Suprapubic skin (tissue), 4 donors: ENCODE data around the gene POLR3H. TPM values are rescaled to one million over a fixed set of nuclear protein-coding genes. Genes with fewer than 3 reads are reported as not detected.
"Not testable (repeated sequence)": the region's sequence is repeated elsewhere in the genome, so short reads cannot be mapped to it uniquely, and the experiment has no call there.

ENCODE experiments used
- DNase-seq, 2 donors: peaks; one replicate each; pipeline ENCODE4 v3.0.0-alpha.2; 2019; ENCODE audit warnings: low spot score in 2 of 2
- H3K27ac ChIP-seq: fragments of 200-600 bp; sonication (generic); one replicate; pipeline ENCODE4 v1.5.1; 2019
- H3K27me3 ChIP-seq: fragments of 200-600 bp; sonication (generic); one replicate; pipeline ENCODE4 v1.5.1; 2019
- H3K36me3 ChIP-seq: fragments of 200-600 bp; sonication (generic); one replicate; pipeline ENCODE4 v1.5.1; 2019
- H3K4me1 ChIP-seq: fragments of 200-600 bp; sonication (generic); one replicate; pipeline ENCODE4 v1.5.1; 2019
- H3K4me3 ChIP-seq: fragments of 200-600 bp; sonication (generic); one replicate; pipeline ENCODE4 v1.5.1; 2019; ENCODE audit warnings: mild to moderate bottlenecking
- H3K9me3 ChIP-seq: fragments of 200-600 bp; sonication (generic); one replicate; pipeline ENCODE4 v1.5.1; 2019
- EP300 ChIP-seq: sonication (generic); formaldehyde crosslinking; IDR thresholded peaks from one replicate; pipeline ENCODE4 v1.6.1; 2017; ENCODE audit warnings: antibody characterized with exemption
- POLR2A ChIP-seq, 2 donors: fragments of 450-650 bp; IDR thresholded peaks; one replicate each; pipeline ENCODE4 v1.6.1; 2017; ENCODE audit warnings: antibody characterized with exemption in 2 of 2, mild to moderate bottlenecking in 2 of 2, moderate library complexity in 2 of 2
- POLR2AphosphoS5 ChIP-seq, 3 donors: sonication (generic); formaldehyde crosslinking; IDR thresholded peaks; one replicate each; pipeline ENCODE4 v1.6.1; 2017; ENCODE audit warnings: antibody characterized with exemption in 3 of 3
- WGBS: methylation state at CpG from one replicate; pipeline ENCODE4 v1.1.5; 2018; 5-methylcytosine and 5-hydroxymethylcytosine counted together
- total RNA-seq, 4 donors: library from RNA; depleted of rRNA; stranded (reverse); fragments of >200 nt; gene quantifications; one replicate each; pipeline ENCODE4 v1.1.0, GENCODE V29; 2016
- TF ChIP-seq, protein P1 (sequence below), 2 donors: fragments of 200-600 bp in 1 of 2; fragments of 450-650 bp in 1 of 2; sonication (generic) in 1 of 2; IDR thresholded peaks; one replicate each; pipeline ENCODE4 v1.5.1; 2016 to 2019; ENCODE audit warnings: antibody characterized with exemption in 2 of 2, mild to moderate bottlenecking in 1 of 2, moderate library complexity in 1 of 2

POLR3H gene
- total RNA-seq = 10 to 100 TPM; 18.5 to 32.7 (median 23.5) TPM

GRCh38 chr22:41543854-41544670 is at the start of gene POLR3H:
POLR3H (minus strand) TSS chr22:41544470; CDS start chr22:41544101, 369 bp downstream.
- Histone ChIP-seq H3K27me3 (no peaks in the 10 kb centered on the region), H3K27ac (peak within 1 kb of the TSS; percentile 92), H3K4me3 (peak within 1 kb of the TSS; percentile 83), H3K9me3 (no peaks in the 10 kb centered on the region), H3K4me1 (peaks cover 25% of the 10 kb centered on the region), H3K36me3 (peaks cover 9% of the 10 kb centered on the region)
- WGBS = 0% methylated on average over 17 of the region's 80 CpGs
- DNase-seq = peak; percentile 98 to 99
- TF ChIP-seq, protein P1, sequence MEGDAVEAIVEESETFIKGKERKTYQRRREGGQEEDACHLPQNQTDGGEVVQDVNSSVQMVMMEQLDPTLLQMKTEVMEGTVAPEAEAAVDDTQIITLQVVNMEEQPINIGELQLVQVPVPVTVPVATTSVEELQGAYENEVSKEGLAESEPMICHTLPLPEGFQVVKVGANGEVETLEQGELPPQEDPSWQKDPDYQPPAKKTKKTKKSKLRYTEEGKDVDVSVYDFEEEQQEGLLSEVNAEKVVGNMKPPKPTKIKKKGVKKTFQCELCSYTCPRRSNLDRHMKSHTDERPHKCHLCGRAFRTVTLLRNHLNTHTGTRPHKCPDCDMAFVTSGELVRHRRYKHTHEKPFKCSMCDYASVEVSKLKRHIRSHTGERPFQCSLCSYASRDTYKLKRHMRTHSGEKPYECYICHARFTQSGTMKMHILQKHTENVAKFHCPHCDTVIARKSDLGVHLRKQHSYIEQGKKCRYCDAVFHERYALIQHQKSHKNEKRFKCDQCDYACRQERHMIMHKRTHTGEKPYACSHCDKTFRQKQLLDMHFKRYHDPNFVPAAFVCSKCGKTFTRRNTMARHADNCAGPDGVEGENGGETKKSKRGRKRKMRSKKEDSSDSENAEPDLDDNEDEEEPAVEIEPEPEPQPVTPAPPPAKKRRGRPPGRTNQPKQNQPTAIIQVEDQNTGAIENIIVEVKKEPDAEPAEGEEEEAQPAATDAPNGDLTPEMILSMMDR (IDR thresholded peaks at IDR 0.05) = peak in 1 of 2 donors; percentile 46
- TF ChIP-seq EP300 = no peak

DNA sequence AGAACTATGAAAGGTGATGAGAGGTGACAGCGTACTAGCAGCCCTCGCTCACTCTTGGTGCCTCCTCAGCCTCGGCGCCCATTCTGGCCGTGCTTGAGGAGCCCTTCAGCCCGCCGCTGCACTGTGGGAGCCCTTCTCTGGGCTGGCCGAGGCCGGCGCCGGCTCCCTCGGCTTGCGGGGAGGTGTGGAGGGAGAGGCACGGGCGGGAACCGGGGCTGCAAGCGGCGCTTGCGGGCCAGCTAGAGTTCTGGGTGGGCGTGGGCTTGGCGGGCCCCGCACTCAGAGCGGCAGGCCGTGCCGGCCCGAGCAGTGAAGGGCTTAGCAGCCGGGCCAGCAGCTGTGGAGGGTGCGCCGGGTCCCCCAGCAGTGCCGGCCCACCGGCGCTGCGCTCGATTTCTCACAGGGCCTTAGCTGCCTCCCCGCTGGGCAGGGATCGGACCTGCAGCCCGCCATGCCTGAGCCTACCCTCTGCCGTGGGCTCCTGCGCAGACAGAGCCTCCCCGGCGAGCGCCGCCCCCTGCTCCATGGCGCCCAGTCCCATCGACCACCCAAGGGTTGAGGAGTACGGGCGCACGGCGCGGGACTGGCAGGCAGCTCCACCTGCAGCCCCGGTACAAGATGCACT is 49.2 kb upstream of the POLR3H start:
- H3K4me1 ChIP-seq = peaks cover 27% of the 10 kb centered on the region
- H3K27me3 ChIP-seq, DNase-seq, H3K4me3 ChIP-seq, H3K36me3 ChIP-seq, H3K27ac ChIP-seq, H3K9me3 ChIP-seq: not testable (repeated sequence)
- WGBS = 94% methylated on average over 24 of the region's 51 CpGs

GRCh38 chr22:41589391-41590241 is 45.3 kb upstream of the POLR3H start, which contains the start of gene PMM1:
PMM1 (minus strand) TSS chr22:41589840; CDS start chr22:41589805, 35 bp downstream.
- peaks cover 23% of the 10 kb centered on the region for H3K4me1 ChIP-seq
- no peaks in the 10 kb centered on the region for H3K27me3 ChIP-seq
- TF ChIP-seq, protein P1 (IDR thresholded peaks at IDR 0.05) = no peak
- TF ChIP-seq POLR2AphosphoS5 (IDR thresholded peaks at IDR 0.05) (peak in 2 of 3 donors; percentile 46 to 62), POLR2A (IDR thresholded peaks at IDR 0.05) (peak in 1 of 2 donors; percentile 59)
- under 1% methylated on average over 16 of the region's 61 CpGs for WGBS
- H3K36me3 ChIP-seq = peaks cover 4% of the 10 kb centered on the region
- DNase-seq = peak; percentile 100
- peak within 1 kb of the TSS; percentile 83 for H3K27ac ChIP-seq
- H3K9me3 ChIP-seq = no peaks in the 10 kb centered on the region
- peak within 1 kb of the TSS; percentile 96 for H3K4me3 ChIP-seq

- H3K36me3 ChIP-seq = peaks cover 26% of the 10 kb centered on the region
- H3K4me1 ChIP-seq = peaks cover 23% of the 10 kb centered on the region
- TF ChIP-seq, protein P1 (IDR thresholded peaks at IDR 0.05) = no peak
- TF ChIP-seq POLR2A (IDR thresholded peaks at IDR 0.05) (no peak), POLR2AphosphoS5 (IDR thresholded peaks at IDR 0.05) (no peak), EP300 (no peak)
- no peak for DNase-seq
- no peaks in the 10 kb centered on the region for H3K9me3 ChIP-seq
- no peaks in the 10 kb centered on the region for H3K27me3 ChIP-seq
- no peak overlapping the region for H3K27ac ChIP-seq
- no peak overlapping the region for H3K4me3 ChIP-seq
- 88% methylated on average over 7 of the region's 7 CpGs for WGBS
These were observed 43.1 kb upstream of the POLR3H start for GRCh38 chr22:41587347-41587723.

DNA sequence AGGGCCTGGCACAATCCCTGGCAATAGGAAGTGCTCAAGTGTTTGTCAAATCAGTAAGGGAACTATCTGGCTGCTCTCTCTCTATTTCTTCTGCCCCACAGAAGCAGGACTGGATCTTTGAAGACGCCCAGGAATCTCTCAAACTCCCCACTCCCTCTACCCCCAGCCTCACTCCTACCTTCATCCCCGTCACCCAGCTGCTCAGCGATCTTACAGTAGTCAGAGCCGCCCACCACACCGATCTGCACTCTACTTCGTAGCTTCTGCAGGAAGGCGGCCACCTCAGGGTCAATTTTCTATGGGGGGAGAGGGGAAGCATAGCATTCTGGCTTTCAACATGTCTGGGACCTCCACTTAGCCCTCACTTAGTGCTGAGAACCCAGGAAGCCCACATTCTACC is 41.6 kb upstream of the POLR3H start:
- Histone ChIP-seq H3K9me3 (no peaks in the 10 kb centered on the region), H3K27me3 (no peaks in the 10 kb centered on the region), H3K4me3 (no peak overlapping the region), H3K4me1 (peaks cover 23% of the 10 kb centered on the region), H3K36me3 (peaks cover 31% of the 10 kb centered on the region), H3K27ac (no peak overlapping the region)
- DNase-seq = no peak
- TF ChIP-seq, protein P1 (IDR thresholded peaks at IDR 0.05) = no peak
- no peak for TF ChIP-seq EP300
- no peak for TF ChIP-seq POLR2AphosphoS5 (IDR thresholded peaks at IDR 0.05)
- no peak for TF ChIP-seq POLR2A (IDR thresholded peaks at IDR 0.05)
- 98% methylated on average over 7 of the region's 7 CpGs for WGBS
